GM21825 (cell line): ENCODE data around the gene DGKD.
A peak's percentile ranks its signal among the peaks of the same experiment; 100 is the strongest.

Source experiments
- ATAC-seq: cut with Tn5 transposase; IDR thresholded peaks from one replicate; pipeline ENCODE4 v1.9.1; 2021; ENCODE audit warnings: mild to moderate bottlenecking, moderate library complexity; ENCODE audit not compliant: unreplicated experiment

DGKD gene

DNA sequence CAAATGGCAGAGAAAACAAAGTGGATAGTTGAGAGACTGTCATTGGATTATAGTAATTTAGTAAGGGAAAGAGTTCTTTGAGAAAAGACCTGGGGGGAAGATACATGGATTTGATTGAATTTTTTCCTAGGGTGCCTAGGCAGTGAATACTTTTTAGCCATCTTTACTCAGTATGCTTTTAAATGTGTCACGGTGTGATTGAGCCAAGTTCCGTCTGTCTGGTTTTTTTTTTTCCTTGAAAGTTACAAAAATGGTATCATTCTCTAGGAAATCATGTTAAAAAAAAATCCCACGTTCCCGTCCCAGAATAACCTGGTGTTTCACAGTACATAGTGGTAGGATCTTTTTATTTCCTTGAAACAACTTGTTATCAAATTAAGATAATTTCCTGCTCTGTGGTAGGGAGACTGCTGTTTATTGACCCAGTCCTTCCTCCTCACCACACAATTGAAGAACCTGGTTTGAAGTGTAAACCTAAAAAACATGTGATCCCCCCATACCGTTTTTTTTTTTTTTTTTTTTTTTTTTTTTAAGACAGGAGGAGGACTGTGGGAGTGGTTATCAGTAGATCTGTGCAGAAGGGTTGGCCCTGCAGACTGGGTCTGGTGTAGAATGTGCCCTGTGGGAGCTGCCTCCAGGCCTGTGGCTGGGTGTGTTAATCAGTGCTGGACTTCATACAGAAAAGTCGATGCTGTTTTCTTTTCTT is 55.1 kb downstream of the DGKD start:
- no peak for ATAC-seq

GRCh38 chr2:233410196-233410760 is 56.0 kb downstream of the DGKD start:
- no peak for ATAC-seq

GRCh38 chr2:233411162-233411561 is 56.9 kb downstream of the DGKD start:
- ATAC-seq: no peak

GRCh38 chr2:233412405-233412804 is 58.1 kb downstream of the DGKD start:
- no peak for ATAC-seq

DNA sequence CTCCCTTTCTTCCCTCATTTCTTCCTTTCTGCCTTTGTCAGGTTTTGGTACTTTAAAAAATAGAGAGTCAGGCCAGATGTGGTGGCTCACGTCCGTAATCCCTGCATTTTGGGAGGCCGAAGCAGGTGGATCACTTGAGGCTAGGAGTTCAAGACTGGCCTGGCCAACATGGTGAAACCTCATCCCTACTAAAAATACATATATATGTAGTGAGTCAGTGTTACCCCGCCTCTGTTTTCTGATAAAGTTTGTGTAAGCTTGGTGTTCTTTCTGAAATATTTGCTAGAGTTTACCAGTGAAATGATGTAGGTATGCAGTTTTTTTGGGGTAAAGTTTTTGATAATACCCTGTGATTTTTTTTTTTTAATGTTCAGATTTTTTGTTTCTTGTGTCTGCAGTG is 58.8 kb downstream of the DGKD start:
- no peak for ATAC-seq

GRCh38 chr2:233413559-233414272 is 59.4 kb downstream of the DGKD start:
- ATAC-seq: no peak

GRCh38 chr2:233414273-233414654 is 60.0 kb downstream of the DGKD start:
- no peak for ATAC-seq

GRCh38 chr2:233414777-233415570 is 60.7 kb downstream of the DGKD start:
- no peak for ATAC-seq

- no peak for ATAC-seq
These were observed 61.9 kb downstream of the DGKD start for GRCh38 chr2:233416199-233416598.

DNA sequence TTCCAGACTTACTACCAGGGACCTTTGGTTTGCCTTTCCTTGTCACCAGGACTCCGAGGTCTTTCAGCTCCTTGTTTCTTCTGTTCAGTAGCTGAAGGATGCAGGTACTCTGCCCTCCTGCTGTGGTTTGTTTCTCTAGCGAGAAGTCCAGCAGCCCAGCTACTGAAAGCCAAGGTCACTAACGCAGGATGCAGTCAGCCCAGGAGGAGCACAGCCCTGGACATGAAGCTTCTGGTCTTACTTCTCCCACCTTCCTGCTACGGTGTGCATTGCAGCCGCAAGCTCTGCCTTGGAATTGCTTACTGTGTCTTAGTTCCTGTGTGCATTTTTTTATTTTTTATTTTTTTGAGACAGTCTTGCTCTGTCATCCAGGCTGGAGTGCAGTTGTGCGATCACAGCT is 62.4 kb downstream of the DGKD start:
- no peak for ATAC-seq

DNA sequence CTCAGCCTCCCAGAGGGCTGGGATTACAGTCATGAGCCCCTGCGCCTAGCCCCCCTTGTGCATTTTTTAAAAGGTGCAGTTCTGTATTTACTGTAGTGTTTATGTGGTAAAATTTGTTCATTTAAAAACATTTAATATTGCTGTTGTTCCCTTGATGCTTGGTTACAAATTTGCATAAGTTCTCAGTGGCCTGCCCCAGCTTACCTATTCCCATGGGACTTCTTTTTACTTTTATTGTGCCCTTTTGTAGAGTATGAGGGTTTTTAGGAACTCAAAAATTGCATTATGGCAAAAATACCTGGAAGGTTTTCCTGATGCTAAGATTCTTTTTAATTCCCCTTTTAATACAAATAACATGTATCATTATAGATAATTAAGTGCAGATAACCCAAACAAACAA is 63.0 kb downstream of the DGKD start:
- ATAC-seq: no peak

GRCh38 chr2:233418052-233418760 is 63.9 kb downstream of the DGKD start:
- ATAC-seq: no peak

GRCh38 chr2:233418761-233419546 is 64.7 kb downstream of the DGKD start:
- peak; percentile 42 for ATAC-seq

- ATAC-seq: no peak
These were observed 65.5 kb downstream of the DGKD start for GRCh38 chr2:233419602-233420391.

GRCh38 chr2:233421091-233421816 is 67.0 kb downstream of the DGKD start:
- ATAC-seq: no peak

DNA sequence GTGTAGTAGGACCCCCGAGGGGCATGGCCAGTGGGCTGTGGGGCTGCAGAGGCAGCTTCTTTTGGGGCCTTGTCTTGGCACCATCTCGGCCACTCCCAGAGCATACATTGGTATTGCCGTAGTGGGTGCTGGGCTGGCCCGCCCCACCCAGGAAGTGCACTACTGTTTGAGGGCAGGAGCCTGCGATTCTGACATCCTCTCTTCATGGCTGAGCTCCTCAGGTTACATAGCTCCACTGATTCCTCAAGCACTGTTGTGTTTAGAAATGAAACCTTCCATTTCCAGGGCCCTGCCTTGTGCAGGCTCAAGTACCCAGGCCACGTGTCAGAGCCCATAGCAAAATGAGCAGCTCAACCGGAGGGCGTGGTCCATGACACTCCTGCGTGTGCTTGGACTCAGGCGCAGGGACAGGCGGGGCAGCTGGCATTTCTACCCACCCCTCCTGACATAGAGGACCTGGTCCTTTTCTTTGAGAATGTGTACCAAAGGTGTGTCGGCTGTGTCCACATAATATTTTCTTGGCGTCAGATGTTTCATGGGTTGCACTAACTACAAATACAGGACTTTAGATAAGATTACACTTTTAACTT is 67.9 kb downstream of the DGKD start:
- ATAC-seq: peak; percentile 59

- no peak for ATAC-seq
These were observed 68.6 kb downstream of the DGKD start for GRCh38 chr2:233422649-233423551.
